Skeletal muscle tissue (tissue), 4 donors: ENCODE data around the gene EMC10. TPM values are rescaled to one million over a fixed set of nuclear protein-coding genes. Genes with fewer than 3 reads are reported as not detected.

Experiments
- H3K27ac ChIP-seq: one replicate; pipeline ENCODE4 v1.7.0; 2013; ENCODE audit warnings: mild to moderate bottlenecking, low read depth, low read length, inconsistent platforms
- H3K27me3 ChIP-seq, 3 donors: one replicate each; pipeline ENCODE4 v1.7.0; 2013; ENCODE audit warnings: low read length in 3 of 3; ENCODE audit not compliant: control insufficient read depth in 3 of 3, insufficient read depth in 3 of 3
- H3K36me3 ChIP-seq, 3 donors: one replicate each; pipeline ENCODE4 v1.7.0; 2013; ENCODE audit warnings: low read length in 3 of 3; ENCODE audit not compliant: control insufficient read depth in 3 of 3, insufficient read depth in 3 of 3
- H3K4me1 ChIP-seq, 3 donors: one replicate each; pipeline ENCODE4 v1.7.0; 2013; ENCODE audit warnings: low read length in 3 of 3, mild to moderate bottlenecking in 3 of 3; ENCODE audit not compliant: control insufficient read depth in 3 of 3, insufficient read depth in 3 of 3
- H3K4me3 ChIP-seq, 3 donors: one replicate each; pipeline ENCODE4 v1.7.0; 2013; ENCODE audit warnings: low read length in 3 of 3
- H3K9ac ChIP-seq, 3 donors: one replicate each; pipeline ENCODE4 v1.7.0; 2013; ENCODE audit warnings: low read length in 3 of 3, mild to moderate bottlenecking in 3 of 3, moderate library complexity in 2 of 3, low read depth in 1 of 3
- H3K9me3 ChIP-seq, 3 donors: one replicate each; pipeline ENCODE4 v1.7.0; 2013; ENCODE audit warnings: low read length in 3 of 3; ENCODE audit not compliant: control insufficient read depth in 3 of 3
- total RNA-seq: library from RNA; depleted of rRNA; stranded (reverse); fragments of >200 nt; gene quantifications from one replicate; pipeline ENCODE4 v1.2.3, GENCODE V29; 2014
- donor health status: Osteomylitis.

Gene EMC10
- total RNA-seq, 1 donor from 2014 or later, result 29.2 TPM

GRCh38 chr19:50510121-50510670 lies 33.9 kb downstream of the EMC10 start:
- Histone ChIP-seq H3K36me3 (peaks cover 0 to 1% (median 0%) of the 10 kb centered on the region in 3 donors), H3K27me3 (no peaks in the 10 kb centered on the region), H3K9ac (peak overlapping the region; percentile 89 to 91 (median 90)), H3K4me1 (peaks cover 9 to 16% (median 14%) of the 10 kb centered on the region in 3 donors), H3K27ac (peak overlapping the region; percentile 77), H3K9me3 (no peaks in the 10 kb centered on the region), H3K4me3 (peak overlapping the region; percentile 85 to 92 (median 86))

DNA sequence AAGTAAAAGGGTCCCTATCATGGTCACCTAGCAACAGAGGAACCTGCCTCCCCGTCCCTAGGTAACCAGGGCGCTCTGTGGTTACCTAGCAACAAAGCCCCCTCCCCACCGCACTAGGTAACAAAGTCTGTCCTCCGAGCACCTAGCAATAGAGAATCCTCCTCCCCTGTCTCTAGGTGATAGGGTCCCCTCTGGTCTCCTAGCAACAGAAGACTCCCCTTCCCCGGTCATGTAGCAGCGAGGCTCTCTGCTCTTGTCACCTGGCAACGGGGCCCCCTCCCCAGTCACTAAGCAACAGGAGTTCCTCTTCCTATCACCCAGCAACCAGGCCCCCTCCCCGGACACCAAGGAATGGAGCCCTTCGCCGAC lies 34.4 kb downstream of the EMC10 start:
- peaks cover 0 to 1% (median 0%) of the 10 kb centered on the region in 3 donors for H3K36me3 ChIP-seq
- no peaks in the 10 kb centered on the region for H3K27me3 ChIP-seq
- H3K27ac ChIP-seq, result peak overlapping the region; percentile 77
- H3K4me3 ChIP-seq, result peak overlapping the region; percentile 85 to 92 (median 86)
- H3K9ac ChIP-seq, result peak overlapping the region; percentile 89 to 91 (median 90)
- H3K9me3 ChIP-seq, result no peaks in the 10 kb centered on the region
- peaks cover 9 to 16% (median 14%) of the 10 kb centered on the region in 3 donors for H3K4me1 ChIP-seq

DNA sequence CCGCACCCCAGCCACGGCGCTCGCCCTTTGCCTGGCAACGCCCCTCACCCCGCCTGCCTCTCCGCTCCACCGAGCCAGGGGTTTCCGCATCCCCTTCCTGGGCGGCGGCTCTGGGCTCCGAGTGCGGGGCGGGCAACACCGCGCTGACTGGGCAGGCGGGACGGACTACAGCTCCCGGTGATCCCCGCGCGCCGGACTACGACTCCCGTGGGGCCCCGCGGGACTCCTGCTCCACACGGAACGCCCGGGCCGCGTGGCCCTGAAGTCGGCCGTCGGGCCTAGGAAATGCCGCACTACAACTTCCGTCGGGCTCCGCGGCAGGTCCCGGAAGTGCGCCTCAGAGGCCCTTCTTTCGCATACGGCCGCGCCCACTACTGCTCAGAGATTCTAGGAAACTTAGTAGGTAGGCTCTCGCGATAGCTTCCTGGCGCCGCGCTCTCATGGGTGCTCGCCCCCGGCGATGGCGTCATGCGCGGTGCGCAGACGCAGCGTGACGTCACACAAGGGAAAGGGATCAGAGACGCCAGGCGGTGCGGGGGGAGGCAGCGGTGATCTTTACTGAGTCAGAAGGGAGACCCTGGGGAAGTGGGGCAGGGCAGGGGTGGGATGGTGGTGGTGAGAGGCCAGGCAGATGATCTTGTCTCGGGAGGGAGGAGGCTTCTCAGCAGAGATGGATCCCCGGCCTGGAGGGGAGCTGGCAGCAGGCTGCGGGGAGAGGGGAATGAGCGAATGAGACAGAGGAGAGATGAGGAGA lies 34.9 kb downstream of the EMC10 start, which contains the start of gene JOSD2:
JOSD2 (minus strand) TSS at position 123 of the 754 bp plus-strand sequence. CDS start 760 bp downstream, outside the sequence.
- H3K9me3 ChIP-seq, result no peaks in the 10 kb centered on the region
- H3K36me3 ChIP-seq, result no peaks in the 10 kb centered on the region
- no peaks in the 10 kb centered on the region for H3K27me3 ChIP-seq
- H3K4me1 ChIP-seq, result peaks cover 9 to 16% (median 14%) of the 10 kb centered on the region in 3 donors
- peak within 1 kb of the TSS; percentile 80 for H3K27ac ChIP-seq
- H3K4me3 ChIP-seq, result peak within 1 kb of the TSS; percentile 85 to 92 (median 86)
- peak within 1 kb of the TSS; percentile 89 to 91 (median 90) for H3K9ac ChIP-seq

- no peaks in the 10 kb centered on the region for H3K9me3 ChIP-seq
- peaks cover 9 to 16% (median 14%) of the 10 kb centered on the region in 3 donors for H3K4me1 ChIP-seq
- H3K4me3 ChIP-seq, result no peak overlapping the region
- H3K9ac ChIP-seq, result no peak overlapping the region
- H3K27ac ChIP-seq, result peak overlapping the region; percentile 80
- H3K27me3 ChIP-seq, result no peaks in the 10 kb centered on the region
- no peaks in the 10 kb centered on the region for H3K36me3 ChIP-seq
These were observed 36.0 kb downstream of the EMC10 start for GRCh38 chr19:50512112-50512998.

DNA sequence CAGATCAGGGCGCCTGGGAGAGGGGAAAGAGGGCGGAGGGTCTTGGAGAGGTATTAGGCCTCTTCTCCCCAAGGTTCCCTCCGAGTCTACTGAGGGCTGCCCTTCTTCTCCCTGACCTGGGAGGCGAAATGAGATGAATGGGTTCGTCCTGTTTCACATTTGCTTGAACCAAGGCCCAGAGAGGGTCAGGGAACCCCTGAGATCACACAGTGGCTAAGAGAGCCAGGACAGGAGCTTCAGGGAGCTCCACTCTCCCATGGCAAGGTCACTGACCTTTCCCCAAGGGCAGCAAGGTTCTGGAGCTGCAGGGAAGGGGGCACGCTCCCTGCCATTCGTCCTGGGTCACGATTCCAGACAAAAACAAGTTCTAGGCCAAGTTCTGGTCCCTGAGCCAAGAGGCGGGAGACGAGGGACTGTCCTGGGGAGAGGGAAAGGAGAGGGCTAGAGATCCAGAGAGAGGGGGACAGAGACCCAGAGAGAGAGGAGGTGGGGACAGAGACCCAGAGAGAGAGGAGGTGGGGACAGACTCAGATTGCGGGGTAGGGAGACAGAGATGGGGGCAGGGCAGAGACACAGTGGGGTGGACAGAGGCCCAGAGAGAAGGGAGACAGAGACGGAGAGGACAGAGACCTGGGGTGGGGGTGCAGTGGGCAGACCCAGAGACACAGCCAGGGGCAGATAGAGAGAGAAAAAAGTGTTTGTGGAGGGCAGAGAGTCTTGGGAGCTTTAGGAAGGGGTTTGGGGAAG lies 36.9 kb downstream of the EMC10 start:
- H3K9ac ChIP-seq, result peak overlapping the region in 1 of 3 donors; percentile 16
- no peak overlapping the region for H3K4me3 ChIP-seq
- H3K27me3 ChIP-seq, result no peaks in the 10 kb centered on the region
- no peaks in the 10 kb centered on the region for H3K9me3 ChIP-seq
- H3K27ac ChIP-seq, result no peak overlapping the region
- no peaks in the 10 kb centered on the region for H3K36me3 ChIP-seq
- H3K4me1 ChIP-seq, result peaks cover 9 to 16% (median 12%) of the 10 kb centered on the region in 3 donors

DNA sequence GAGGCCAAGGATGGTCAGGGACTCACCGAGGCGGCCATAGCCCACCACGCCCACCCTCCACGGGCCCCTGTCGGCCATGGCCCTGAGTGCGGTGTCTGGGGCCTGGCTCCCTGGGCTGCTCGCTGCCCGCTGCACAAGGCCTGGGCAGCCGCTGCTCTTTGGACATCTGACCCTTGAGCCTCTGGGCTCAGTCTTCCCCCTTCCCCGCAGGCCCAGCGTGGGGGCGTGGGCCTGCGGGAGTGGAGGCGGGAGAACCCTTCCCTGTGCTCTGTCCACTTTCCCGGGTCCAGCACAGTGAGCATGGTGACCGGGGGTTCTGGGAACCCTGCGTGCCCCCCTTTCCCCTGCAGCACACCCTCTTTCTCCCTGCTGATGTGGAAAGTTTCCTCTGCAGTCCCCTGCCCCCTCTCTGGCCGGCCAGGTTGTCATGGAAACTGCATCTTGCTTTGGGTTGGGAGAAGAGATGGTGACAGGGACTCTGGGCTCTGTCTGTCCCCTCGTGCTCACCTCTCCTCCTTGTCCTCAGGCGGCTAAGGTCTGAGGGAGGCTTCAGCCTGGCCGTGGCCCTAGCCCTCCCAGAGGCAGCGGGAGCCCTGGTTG lies 37.5 kb downstream of the EMC10 start, which contains the start of gene ASPDH:
ASPDH (minus strand) TSS at position 168 of the 600 bp plus-strand sequence; CDS start at position 78, 90 bp downstream.
- H3K27ac ChIP-seq, result no peak within 1 kb of the TSS
- no peak within 1 kb of the TSS for H3K4me3 ChIP-seq
- H3K9me3 ChIP-seq, result no peaks in the 10 kb centered on the region
- no peaks in the 10 kb centered on the region for H3K36me3 ChIP-seq
- H3K4me1 ChIP-seq, result peaks cover 9 to 16% (median 10%) of the 10 kb centered on the region in 3 donors
- H3K9ac ChIP-seq, result peak within 1 kb of the TSS in 1 of 3 donors; percentile 16
- peaks cover 0 to 5% (median 0%) of the 10 kb centered on the region in 3 donors for H3K27me3 ChIP-seq

GRCh38 chr19:50514346-50515167 lies 38.2 kb downstream of the EMC10 start:
- H3K9me3 ChIP-seq, result no peaks in the 10 kb centered on the region
- H3K4me3 ChIP-seq, result no peak overlapping the region
- H3K4me1 ChIP-seq, result peaks cover 9 to 14% (median 10%) of the 10 kb centered on the region in 3 donors
- H3K9ac ChIP-seq, result no peak overlapping the region
- no peaks in the 10 kb centered on the region for H3K36me3 ChIP-seq
- peaks cover 0 to 6% (median 0%) of the 10 kb centered on the region in 3 donors for H3K27me3 ChIP-seq
- H3K27ac ChIP-seq, result no peak overlapping the region

- H3K9ac ChIP-seq, result no peak overlapping the region
- H3K27me3 ChIP-seq, result peaks cover 0 to 6% (median 0%) of the 10 kb centered on the region in 3 donors
- peaks cover 6 to 11% (median 7%) of the 10 kb centered on the region in 3 donors for H3K4me1 ChIP-seq
- no peak overlapping the region for H3K4me3 ChIP-seq
- H3K36me3 ChIP-seq, result no peaks in the 10 kb centered on the region
- H3K27ac ChIP-seq, result no peak overlapping the region
- no peaks in the 10 kb centered on the region for H3K9me3 ChIP-seq
These were observed 38.9 kb downstream of the EMC10 start for GRCh38 chr19:50515168-50515561.
